GM13977 (cell line): ENCODE results near the gene HELZ.

Source experiments
- DNase-seq: peaks from one replicate; pipeline ENCODE4 v3.0.0; 2012; ENCODE audit warnings: low spot score
- CTCF ChIP-seq: IDR thresholded peaks from 2 replicates; pipeline ENCODE4 v1.5.1; 2012; ENCODE audit warnings: mild to moderate bottlenecking, control low read depth; ENCODE audit not compliant: insufficient read depth; ENCODE audit errors: extremely low read depth, missing control alignments
- in situ Hi-C: fragments of 300-500 bp; cut with MboI; formaldehyde crosslinking; loops from one replicate; pipeline ENCODE4 v1.12.0; 2022; ENCODE audit warnings: low sequenced_read_pairs, low pct_unique_long_range_greater_than_20kb, mixed read lengths, inconsistent platforms; ENCODE audit not compliant: unreplicated experiment

Gene HELZ

GRCh38 chr17:67092291-67092690 lies 152.7 kb downstream of the HELZ start:
- in situ Hi-C loops = no loop called here
- TF ChIP-seq CTCF = no peak
- no peak for DNase-seq

- no peak for DNase-seq
- TF ChIP-seq CTCF = no peak
- in situ Hi-C loops = no loop called here
Measured at GRCh38 chr17:67090341-67090740, 154.7 kb downstream of the HELZ start.

- DNase-seq = no peak
- in situ Hi-C loops = no loop called here
- no peak for TF ChIP-seq CTCF
Measured at GRCh38 chr17:67088639-67089038, 156.4 kb downstream of the HELZ start.

- DNase-seq = no peak
- TF ChIP-seq CTCF = no peak
- in situ Hi-C loops = no loop called here
Measured at GRCh38 chr17:67085406-67085805, 159.6 kb downstream of the HELZ start.

GRCh38 chr17:67082107-67082506 lies 162.9 kb downstream of the HELZ start:
- DNase-seq = peak; percentile 65
- TF ChIP-seq CTCF = peak; percentile 50
- in situ Hi-C loops = no loop called here

GRCh38 chr17:67080804-67081203 lies 164.2 kb downstream of the HELZ start:
- in situ Hi-C loops = no loop called here
- TF ChIP-seq CTCF = no peak
- DNase-seq = no peak

GRCh38 chr17:67079491-67079890 lies 165.5 kb downstream of the HELZ start:
- DNase-seq = no peak
- TF ChIP-seq CTCF = no peak
- in situ Hi-C loops = no loop called here
